K562 (cell line): ENCODE measurements around the gene GRAMD2A. TPM values are rescaled to one million over a fixed set of nuclear protein-coding genes. Genes with fewer than 3 reads are reported as not detected.

Source experiments
- ATAC-seq: fragments of 200-7000 bp; cut with Tn5 transposase; 3 replicates; pipeline ENCODE4 v1.9.1; 2020; ENCODE audit warnings: moderate library complexity
- BruUV-seq: library from RNA; stranded (reverse); fragments of 400-500 nt; replicated peaks from 2 replicates; lab custom pipeline; 2021; lab: Mats Ljungman, UMichigan
- CTCF ChIA-PET: fragments of 300-600 bp; formaldehyde crosslinking; extraction: SDS; loops from one replicate; lab custom pipeline; 2021; ENCODE audit warnings: low intra/inter-chr PET ratio; lab: Yijun Ruan, JAX
- POLR2A ChIA-PET: fragments of 300-600, 350-650 bp; sonication (Branson Sonifier 250); formaldehyde crosslinking; extraction: SDS; loops from one replicate; lab custom pipeline; 2021; ENCODE audit warnings: antibody characterized with exemption, inconsistent platforms; lab: Yijun Ruan, JAX
- DNase-seq, 4 experiments: peaks; one replicate each; pipeline versions ENCODE4 v3.0.0 to v3.0.0-alpha.2; 2011 to 2018; ENCODE audit warnings: low spot score in 3 of 4, mixed read lengths in 3 of 4; ENCODE audit errors: extremely low read depth in 1 of 4
- FAIRE-seq: peaks from 2 replicates; lab custom pipeline; 2011; peaks lifted over from hg19 to GRCh38; lab: Jason Lieb, UNC
- H2AFZ ChIP-seq: 2 replicates; pipeline ENCODE4 v1.6.0; 2011; ENCODE audit warnings: low read depth, low read length, control low read depth, inconsistent platforms
- H3K27ac ChIP-seq: fragments of 200-600 bp; 3 replicates; pipeline ENCODE4 v1.8.0; 2011; ENCODE audit warnings: low read depth, mild to moderate bottlenecking, control low read depth, inconsistent platforms, low read length, moderate library complexity, mixed read lengths; ENCODE audit errors: extremely low read depth
- H3K27me3 ChIP-seq, 2 experiments: fragments of 300-600 bp in 1 of 2; 2 replicates in 1 of 2; 3 replicates in 1 of 2; pipeline versions ENCODE4 v1.6.0 to v1.8.0; 2011; ENCODE audit warnings: inconsistent platforms in 2 of 2, low read length in 2 of 2, mild to moderate bottlenecking in 1 of 2, mixed read lengths in 1 of 2, moderate library complexity in 1 of 2; ENCODE audit not compliant: control insufficient read depth in 2 of 2, insufficient read depth in 2 of 2
- H3K36me3 ChIP-seq: fragments of 300-600 bp; 3 replicates; pipeline ENCODE4 v1.8.0; 2011; ENCODE audit warnings: mild to moderate bottlenecking, low read length, inconsistent platforms; ENCODE audit not compliant: control insufficient read depth, insufficient read depth
- H3K4me1 ChIP-seq, 2 experiments: fragments of 200-600 bp in 1 of 2; replicated peaks in 1 of 2; 2 replicates in 1 of 2; 3 replicates in 1 of 2; pipeline versions ENCODE4 v1.5.1 to v1.8.0; 2011; ENCODE audit warnings: inconsistent platforms in 2 of 2, low read length in 2 of 2, mild to moderate bottlenecking in 1 of 2, mixed read lengths in 1 of 2, moderate library complexity in 1 of 2; ENCODE audit not compliant: control insufficient read depth in 2 of 2, insufficient read depth in 2 of 2
- H3K4me2 ChIP-seq: 2 replicates; pipeline ENCODE4 v1.6.1; 2011; ENCODE audit warnings: low read length, control low read depth, inconsistent platforms, mixed read lengths; ENCODE audit not compliant: insufficient read depth
- H3K4me3 ChIP-seq: fragments of 200-600 bp; sonication (generic), shearing (Covaris generic); 2 replicates; pipeline ENCODE4 v1.5.1; 2016; ENCODE audit warnings: control low read depth, inconsistent platforms
- H3K79me2 ChIP-seq: fragments of 200-600 bp; 3 replicates; pipeline ENCODE4 v1.8.0; 2011; ENCODE audit warnings: low read length, inconsistent platforms; ENCODE audit not compliant: control insufficient read depth, insufficient read depth
- H3K9ac ChIP-seq, 2 experiments: 2 replicates each; pipeline versions ENCODE4 v1.6.0 to v1.6.1; 2011; ENCODE audit warnings: low read depth in 2 of 2, low read length in 2 of 2, control low read depth in 1 of 2, inconsistent platforms in 1 of 2, mild to moderate bottlenecking in 1 of 2, mixed read lengths in 1 of 2; ENCODE audit not compliant: insufficient read depth in 1 of 2
- H3K9me1 ChIP-seq: one replicate; pipeline ENCODE4 v1.6.0; 2011; ENCODE audit warnings: inconsistent platforms, mild to moderate bottlenecking, low read length, moderate library complexity; ENCODE audit not compliant: control insufficient read depth, insufficient read depth
- H3K9me3 ChIP-seq: replicated peaks from 2 replicates; pipeline ENCODE4 v1.5.1; 2011; ENCODE audit warnings: low read depth, low read length, inconsistent platforms; ENCODE audit not compliant: control insufficient read depth, insufficient read depth
- H4K20me1 ChIP-seq: replicated peaks from 2 replicates; pipeline ENCODE4 v1.6.1; 2011; ENCODE audit warnings: low read length, inconsistent platforms, mixed read lengths; ENCODE audit not compliant: control insufficient read depth, insufficient read depth
- GTF3C2 ChIP-seq: IDR thresholded peaks from 3 replicates; pipeline ENCODE4 v1.6.1; 2011; ENCODE audit warnings: borderline replicate concordance, mild to moderate bottlenecking, moderate library complexity; ENCODE audit not compliant: insufficient read length; ENCODE audit errors: extremely low read depth
- HDAC2 ChIP-seq: fragments of 450-650 bp; IDR thresholded peaks from 2 replicates; pipeline ENCODE4 v1.6.1; 2016; ENCODE audit warnings: mild to moderate bottlenecking
- ILF3 ChIP-seq: fragments of 450-650 bp; IDR thresholded peaks from 2 replicates; pipeline ENCODE4 v1.6.1; 2018; ENCODE audit warnings: antibody characterized with exemption, mild to moderate bottlenecking, moderate library complexity, borderline replicate concordance
- MBD2 ChIP-seq: sonication (generic); IDR thresholded peaks from 2 replicates; pipeline ENCODE4 v1.6.1; 2016; ENCODE audit warnings: low read depth, borderline replicate concordance
- POLR2AphosphoS5 ChIP-seq: IDR thresholded peaks from 2 replicates; pipeline ENCODE4 v1.6.1; 2011; ENCODE audit warnings: mild to moderate bottlenecking, low read depth, low read length, moderate library complexity; ENCODE audit not compliant: control insufficient read depth, insufficient read depth
- RBM25 ChIP-seq: fragments of 200-400 bp; formaldehyde crosslinking; IDR thresholded peaks from 2 replicates; pipeline ENCODE4 v1.6.1; 2018; ENCODE audit warnings: low read length, low read depth, moderate library complexity; ENCODE audit not compliant: severe bottlenecking
- SMARCE1 ChIP-seq: fragments of 450-650 bp; IDR thresholded peaks from 2 replicates; pipeline ENCODE4 v1.7.1; 2016; ENCODE audit warnings: mild to moderate bottlenecking
- SPI1 ChIP-seq: IDR thresholded peaks from 2 replicates; pipeline ENCODE4 v1.6.1; 2011; ENCODE audit warnings: low read depth, low read length, control low read depth, borderline replicate concordance
- ZNF12 ChIP-seq: sonication (generic); formaldehyde crosslinking; IDR thresholded peaks from 2 replicates; pipeline ENCODE4 v1.4.0; 2020; ENCODE audit warnings: mild to moderate bottlenecking, missing genetic modification reagents
- ZNF146 ChIP-seq: IDR thresholded peaks from one replicate; pipeline ENCODE4 v1.6.1; 2018; ENCODE audit warnings: missing compliant biosample characterization; ENCODE audit not compliant: unreplicated experiment
- ZNF23 ChIP-seq: fragments of 250-450 bp; sonication (Bioruptor Pico); IDR thresholded peaks from 2 replicates; pipeline ENCODE4 v1.4.0; 2020; ENCODE audit warnings: mild to moderate bottlenecking
- ZNF79 ChIP-seq: fragments of 250-450 bp; sonication (Bioruptor Pico); IDR thresholded peaks from 2 replicates; pipeline ENCODE4 v1.4.0; 2020; ENCODE audit warnings: low read depth, mild to moderate bottlenecking, moderate library complexity
- WGBS: fragments of 100-300 bp; shearing (Covaris generic); methylation state at CpG from one replicate; pipeline ENCODE4 v1.1.6; 2016; ENCODE audit warnings: low coverage, mixed read lengths; ENCODE audit not compliant: insufficient coverage; ENCODE audit errors: missing lambda C conversion rate; 5-methylcytosine and 5-hydroxymethylcytosine counted together
- in situ Hi-C: fragments of 300-500 bp; cut with MboI; formaldehyde crosslinking; loops from 4 replicates; pipeline ENCODE4 v1.15.0; 2018; ENCODE audit warnings: inconsistent platforms, mixed read lengths
- intact Hi-C: fragments of 100-400 bp; cut with micrococcal nuclease; formaldehyde crosslinking; loops from 2 replicates; pipeline ENCODE4 v1.14.2; 2022
- polyA plus RNA-seq, 8 experiments: library from polyadenylated mRNA; depleted of rRNA in 4 of 8; stranded (reverse) in 5 of 8; unstranded in 3 of 8; fragments of >200 nt; fragmentation: Nextera tagmentation in 2 of 8; fragmentation: Illumina TruSeq in 1 of 8; extraction: Ambion mirVana in 2 of 8; extraction: Trizol in 1 of 8; gene quantifications; 2 replicates each; pipeline versions ENCODE4 v1.2.1 to v1.2.3, GENCODE V29; 2011 to 2014; ENCODE audit warnings: inconsistent platforms in 1 of 8, missing spikeins in 1 of 8
- total RNA-seq, 7 experiments: library from RNA; depleted of rRNA in 6 of 7; stranded (reverse); fragments of >200 nt in 6 of 7; fragmentation: Illumina TruSeq in 2 of 7; extraction: Trizol in 2 of 7; gene quantifications; 2 replicates each; pipeline versions ENCODE4 v1.2.1 to v1.2.3, GENCODE V29; 2011 to 2021; ENCODE audit warnings: low replicate concordance in 1 of 7

The GRAMD2A gene
- total and polyA plus RNA-seq, 9 of the 15 experiments (the other 6 are each of a cell fraction or from before 2014, with no cell fraction given) = 0.08 to 0.22 TPM; not detected in 7

- TF ChIP-seq POLR2AphosphoS5 (no peak), ZNF23 (CRISPR knock-in tag) (no peak)
These were observed 16.7 kb downstream of the GRAMD2A start (continued) for GRCh38 chr15:72180761-72181324.

- H3K36me3 ChIP-seq = no peaks in the 10 kb centered on the region
- intact Hi-C loops = no loop called here
- H3K4me1 ChIP-seq = peaks cover 0 to 7% of the 10 kb centered on the region in 2 experiments; a peak in 2 of 5 replicates
- no peak for DNase-seq
- H3K4me3 ChIP-seq = no peak overlapping the region
- H3K9me1 ChIP-seq = no peaks in the 10 kb centered on the region
- ATAC-seq = no peak
- ChIA-PET CTCF (no interaction called here), POLR2A (interaction anchor here (0.6 to 1.1 kb wide), 3 partner anchors 12 to 706 kb away, joined by 3 to 4 read pairs (median 4); no protein-coding TSS in a partner anchor)
- no peak overlapping the region for H3K9ac ChIP-seq
- no peak for FAIRE-seq
- no peaks in the 10 kb centered on the region for H3K79me2 ChIP-seq
- TF ChIP-seq ILF3 (no peak), GTF3C2 (no peak), MBD2 (no peak), ZNF146 (CRISPR knock-in tag) (no peak), ZNF12 (CRISPR knock-in tag) (no peak), SPI1 (no peak), HDAC2 (no peak), RBM25 (no peak), SMARCE1 (no peak), ZNF79 (CRISPR knock-in tag) (no peak)
- H3K27me3 ChIP-seq = peaks cover 51 to 75% of the 10 kb centered on the region in 2 experiments
- no TSS peak for BruUV-seq
- peaks cover 9% of the 10 kb centered on the region; the same call in 1 of the 2 replicates for H4K20me1 ChIP-seq
- 2% methylated on average over 15 of the region's 16 CpGs for WGBS
- no peaks in the 10 kb centered on the region for H3K9me3 ChIP-seq
- in situ Hi-C loops = no loop called here
- no peak overlapping the region for H2AFZ ChIP-seq
- H3K27ac ChIP-seq = no peak overlapping the region
- no peak overlapping the region for H3K4me2 ChIP-seq
These were observed 17.5 kb downstream of the GRAMD2A start for GRCh38 chr15:72179950-72180581.
